SU-DHL-6 (cell line): ENCODE measurements around the gene TP53RK.

Experiments
- H2AFZ ChIP-seq: fragments of 200-600 bp; sonication (generic); 2 replicates; pipeline ENCODE4 v1.6.1; 2014; ENCODE audit warnings: low read depth, mild to moderate bottlenecking, moderate library complexity, mixed read lengths, antibody characterized with exemption, low read length; ENCODE audit not compliant: severe bottlenecking
- H3F3A ChIP-seq: fragments of 200-600 bp; shearing (Covaris generic); 2 replicates; pipeline ENCODE4 v1.6.0; 2016; ENCODE audit warnings: antibody characterized with exemption, mild to moderate bottlenecking; ENCODE audit not compliant: insufficient read depth
- H3K27ac ChIP-seq: fragments of 200-600 bp; sonication (generic); 2 replicates; pipeline ENCODE4 v1.5.1; 2016; ENCODE audit warnings: low read depth, mild to moderate bottlenecking, low read length, moderate library complexity, mixed read lengths
- H3K27me3 ChIP-seq: fragments of 200-600 bp; sonication (generic), shearing (Covaris generic); 2 replicates; pipeline ENCODE4 v1.6.0; 2014; ENCODE audit warnings: mild to moderate bottlenecking, low read length
- H3K36me3 ChIP-seq: fragments of 200-600 bp; sonication (generic); 2 replicates; pipeline ENCODE4 v1.6.1; 2014; ENCODE audit warnings: mild to moderate bottlenecking, low read length, mixed read lengths
- H3K4me2 ChIP-seq: fragments of 300-600, 200-600 bp; shearing (Covaris generic), sonication (generic); 2 replicates; pipeline ENCODE4 v1.6.0; 2014; ENCODE audit warnings: low read length, low read depth, mild to moderate bottlenecking; ENCODE audit not compliant: poor library complexity, severe bottlenecking
- H3K4me3 ChIP-seq: fragments of 200-600 bp; sonication (generic); 2 replicates; pipeline ENCODE4 v1.5.1; 2014; ENCODE audit warnings: antibody characterized with exemption, low read length, mild to moderate bottlenecking, mixed read lengths; ENCODE audit not compliant: insufficient read depth, poor library complexity, severe bottlenecking
- H3K79me2 ChIP-seq: fragments of 200-600 bp; sonication (generic); 2 replicates; pipeline ENCODE4 v1.6.1; 2014; ENCODE audit warnings: mild to moderate bottlenecking, low read length, moderate library complexity; ENCODE audit not compliant: insufficient read depth
- H3K9ac ChIP-seq: fragments of 200-600 bp; sonication (generic); 2 replicates; pipeline ENCODE4 v1.7.0; 2014; ENCODE audit warnings: mild to moderate bottlenecking, low read length
- H3K9me2 ChIP-seq: fragments of 200-600 bp; sonication (generic); replicated peaks from 2 replicates; pipeline ENCODE4 v1.6.1; 2014; ENCODE audit warnings: low read length; ENCODE audit not compliant: insufficient read depth
- H3K9me3 ChIP-seq: fragments of 200-600 bp; sonication (generic); 2 replicates; pipeline ENCODE4 v1.6.1; 2014; ENCODE audit warnings: low read length, mixed read lengths; ENCODE audit not compliant: insufficient read depth
- H4K20me1 ChIP-seq: fragments of 200-600 bp; sonication (generic); 2 replicates; pipeline ENCODE4 v1.6.1; 2014; ENCODE audit warnings: low read depth, mild to moderate bottlenecking, antibody characterized with exemption, low read length, moderate library complexity, mixed read lengths
- CTCF ChIP-seq: fragments of 200-600 bp; sonication (generic); IDR thresholded peaks from one replicate; pipeline ENCODE4 v1.5.1; 2017; ENCODE audit warnings: antibody characterized with exemption, mild to moderate bottlenecking, low read length, moderate library complexity; ENCODE audit not compliant: insufficient read depth, poor library complexity, severe bottlenecking
- EZH2phosphoT487 ChIP-seq: fragments of 200-600 bp; sonication (generic), shearing (Covaris generic); conservative IDR thresholded peaks from 2 replicates; pipeline ENCODE4 v1.6.1; 2018; ENCODE audit warnings: mild to moderate bottlenecking, antibody characterized with exemption, low read length, moderate library complexity, mixed read lengths

The TP53RK gene

GRCh38 chr20:46701986-46702385 is 12.7 kb upstream of the TP53RK start:
- H3F3A ChIP-seq: no peaks in the 10 kb centered on the region
- no peaks in the 10 kb centered on the region for H3K27me3 ChIP-seq
- 0 out of 2 replicates have a peak, but pooled peaks cover 5% of the 10 kb centered on the region for H3K9me3 ChIP-seq
- no peak overlapping the region for H3K9ac ChIP-seq
- no peaks in the 10 kb centered on the region for H3K9me2 ChIP-seq
- H2AFZ ChIP-seq: no peak overlapping the region
- H3K27ac ChIP-seq: no peak overlapping the region
- no peak overlapping the region for H3K4me2 ChIP-seq
- no peaks in the 10 kb centered on the region for H3K36me3 ChIP-seq
- TF ChIP-seq EZH2phosphoT487: no peak
- H4K20me1 ChIP-seq: no peaks in the 10 kb centered on the region
- H3K79me2 ChIP-seq: no peaks in the 10 kb centered on the region
- H3K4me3 ChIP-seq: no peak overlapping the region

DNA sequence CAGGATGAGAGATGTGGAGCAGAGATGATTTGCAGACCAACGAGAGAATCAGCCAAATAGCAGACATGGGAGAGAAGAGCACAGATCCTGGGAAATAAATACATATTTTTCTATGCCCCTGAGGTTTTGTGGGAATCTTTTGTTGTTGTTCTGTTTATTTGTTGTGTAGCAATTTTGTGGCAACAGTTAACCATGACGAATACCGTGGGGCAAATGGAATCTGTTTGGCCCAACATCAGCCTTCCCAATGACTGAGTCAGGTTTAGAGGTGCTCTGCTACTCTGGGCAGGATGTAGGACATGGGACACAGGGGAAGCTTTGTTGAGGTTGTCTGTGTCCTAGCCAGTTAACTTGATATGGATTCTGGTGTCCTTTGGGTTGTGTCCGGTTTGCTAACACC is 12.3 kb upstream of the TP53RK start:
- no peak overlapping the region for H2AFZ ChIP-seq
- H3F3A ChIP-seq: no peaks in the 10 kb centered on the region
- H3K9me2 ChIP-seq: no peaks in the 10 kb centered on the region

DNA sequence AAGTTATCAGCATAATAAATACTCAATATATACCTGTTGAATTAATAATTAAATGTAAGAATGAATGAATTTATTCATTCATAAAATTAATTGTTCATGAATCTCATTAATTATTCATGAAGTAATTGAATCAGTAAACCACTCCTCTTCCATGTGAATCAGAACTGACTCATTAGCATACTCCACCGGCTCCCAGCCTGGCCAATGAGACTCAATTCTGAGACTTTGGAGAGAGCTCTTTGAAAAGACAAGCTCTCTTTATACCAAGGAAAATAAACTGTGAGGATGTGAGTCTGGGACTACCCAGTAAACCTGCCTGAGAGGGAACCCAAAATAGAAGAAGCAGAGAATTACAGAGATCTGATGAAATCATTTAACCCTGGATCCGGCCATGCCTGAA is 11.8 kb upstream of the TP53RK start:
- no peaks in the 10 kb centered on the region for H3K79me2 ChIP-seq
- TF ChIP-seq EZH2phosphoT487: no peak
- TF ChIP-seq CTCF: no peak
- H3K27ac ChIP-seq: no peak overlapping the region
- H3K9ac ChIP-seq: no peak overlapping the region
- no peaks in the 10 kb centered on the region for H3K9me3 ChIP-seq
- no peaks in the 10 kb centered on the region for H3F3A ChIP-seq
- H3K36me3 ChIP-seq: no peaks in the 10 kb centered on the region
- H2AFZ ChIP-seq: no peak overlapping the region
- H3K9me2 ChIP-seq: no peaks in the 10 kb centered on the region
- H3K27me3 ChIP-seq: no peaks in the 10 kb centered on the region
- no peak overlapping the region for H3K4me3 ChIP-seq
- no peaks in the 10 kb centered on the region for H4K20me1 ChIP-seq
- H3K4me2 ChIP-seq: no peak overlapping the region

More for the DNA sequence above, 12.3 kb upstream of the TP53RK start:
- Histone ChIP-seq H3K4me3 (no peak overlapping the region), H3K79me2 (no peaks in the 10 kb centered on the region), H3K9me3 (0 out of 2 replicates have a peak, but pooled peaks cover under 1% of the 10 kb centered on the region), H3K4me2 (no peak overlapping the region), H4K20me1 (no peaks in the 10 kb centered on the region), H3K36me3 (no peaks in the 10 kb centered on the region), H3K9ac (no peak overlapping the region), H3K27ac (no peak overlapping the region), H3K27me3 (no peaks in the 10 kb centered on the region)
- TF ChIP-seq CTCF (no peak), EZH2phosphoT487 (no peak)

GRCh38 chr20:46700481-46700880 is 11.2 kb upstream of the TP53RK start:
- H3K9ac ChIP-seq: no peak overlapping the region

More at GRCh38 chr20:46700481-46700880, 11.2 kb upstream of the TP53RK start:
- H4K20me1 ChIP-seq: no peaks in the 10 kb centered on the region
- no peaks in the 10 kb centered on the region for H3K27me3 ChIP-seq
- H3F3A ChIP-seq: no peaks in the 10 kb centered on the region
- H3K4me2 ChIP-seq: no peak overlapping the region
- no peak overlapping the region for H2AFZ ChIP-seq
- H3K79me2 ChIP-seq: no peaks in the 10 kb centered on the region
- no peak for TF ChIP-seq CTCF
- TF ChIP-seq EZH2phosphoT487: no peak
- H3K4me3 ChIP-seq: no peak overlapping the region
- no peaks in the 10 kb centered on the region for H3K9me3 ChIP-seq
- H3K27ac ChIP-seq: no peak overlapping the region
- no peaks in the 10 kb centered on the region for H3K36me3 ChIP-seq
- no peaks in the 10 kb centered on the region for H3K9me2 ChIP-seq
